ENCODE data around the gene KCNAB1. TPM values are rescaled to one million over a fixed set of nuclear protein-coding genes. Genes with fewer than 3 reads are reported as not detected.

Gene KCNAB1
- total RNA-seq, 4 donors from 2014 or later, result 0.38 to 1.5 (median 0.49) TPM

DNA sequence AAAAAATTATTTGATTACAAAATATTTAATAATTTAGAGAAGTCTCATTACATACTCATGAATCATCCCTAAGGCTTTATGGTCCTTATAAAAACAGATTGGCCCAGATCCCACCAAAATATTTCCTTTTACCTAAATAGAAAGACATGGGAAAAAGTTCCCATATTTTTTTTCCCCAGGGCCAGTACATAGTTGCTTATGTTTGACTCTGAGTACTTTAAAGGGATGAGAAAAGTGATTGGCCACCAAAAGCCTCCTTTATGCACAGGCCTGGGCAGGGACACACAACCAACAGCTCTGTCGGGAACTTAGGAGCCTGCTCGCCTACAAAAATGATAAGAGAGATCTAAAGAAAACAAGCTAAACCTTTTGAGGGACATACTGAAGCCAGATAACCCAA, 22.3 kb downstream of the KCNAB1 start:
- Histone ChIP-seq H3K27ac (no peak overlapping the region), H3K4me1 (no peaks in the 10 kb centered on the region), H3K9me3 (no peaks in the 10 kb centered on the region), H3K36me3 (no peaks in the 10 kb centered on the region), H3K27me3 (peaks cover 3% of the 10 kb centered on the region), H3K4me3 (no peak overlapping the region)
- WGBS, result 79% methylated on average over 2 of the region's 2 CpGs
- no peak for DNase-seq (ENCODE audit: low spot score in 2 of 2)
- TF ChIP-seq, protein P1, sequence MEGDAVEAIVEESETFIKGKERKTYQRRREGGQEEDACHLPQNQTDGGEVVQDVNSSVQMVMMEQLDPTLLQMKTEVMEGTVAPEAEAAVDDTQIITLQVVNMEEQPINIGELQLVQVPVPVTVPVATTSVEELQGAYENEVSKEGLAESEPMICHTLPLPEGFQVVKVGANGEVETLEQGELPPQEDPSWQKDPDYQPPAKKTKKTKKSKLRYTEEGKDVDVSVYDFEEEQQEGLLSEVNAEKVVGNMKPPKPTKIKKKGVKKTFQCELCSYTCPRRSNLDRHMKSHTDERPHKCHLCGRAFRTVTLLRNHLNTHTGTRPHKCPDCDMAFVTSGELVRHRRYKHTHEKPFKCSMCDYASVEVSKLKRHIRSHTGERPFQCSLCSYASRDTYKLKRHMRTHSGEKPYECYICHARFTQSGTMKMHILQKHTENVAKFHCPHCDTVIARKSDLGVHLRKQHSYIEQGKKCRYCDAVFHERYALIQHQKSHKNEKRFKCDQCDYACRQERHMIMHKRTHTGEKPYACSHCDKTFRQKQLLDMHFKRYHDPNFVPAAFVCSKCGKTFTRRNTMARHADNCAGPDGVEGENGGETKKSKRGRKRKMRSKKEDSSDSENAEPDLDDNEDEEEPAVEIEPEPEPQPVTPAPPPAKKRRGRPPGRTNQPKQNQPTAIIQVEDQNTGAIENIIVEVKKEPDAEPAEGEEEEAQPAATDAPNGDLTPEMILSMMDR (IDR thresholded peaks at IDR 0.05), result no peak
- TF ChIP-seq POLR2AphosphoS5 (IDR thresholded peaks at IDR 0.05) (no peak), EP300 (IDR thresholded peaks at IDR 0.05) (no peak), POLR2A (IDR thresholded peaks at IDR 0.05) (no peak)

DNA sequence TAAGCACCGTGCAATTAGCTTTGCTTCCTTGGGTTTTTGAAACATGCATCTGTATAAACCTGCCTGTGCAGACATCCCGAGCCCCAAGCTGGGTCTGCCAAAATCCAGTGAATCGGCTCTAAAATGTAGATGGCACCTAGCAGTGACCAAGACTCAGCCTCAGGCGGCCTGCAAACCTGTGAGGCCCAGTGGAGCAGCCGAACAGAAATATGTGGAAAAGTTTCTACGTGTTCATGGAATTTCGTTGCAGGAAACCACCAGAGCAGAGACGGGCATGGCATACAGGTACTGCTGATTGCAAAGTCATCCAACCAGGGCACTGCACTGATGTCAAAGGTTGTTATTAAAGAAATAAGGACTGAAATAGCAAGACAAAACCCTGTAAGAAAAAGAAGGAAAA, 22.8 kb downstream of the KCNAB1 start:
- TF ChIP-seq EP300 (IDR thresholded peaks at IDR 0.05) (no peak), POLR2A (IDR thresholded peaks at IDR 0.05) (no peak), POLR2AphosphoS5 (IDR thresholded peaks at IDR 0.05) (no peak)
- TF ChIP-seq, protein P1 (IDR thresholded peaks at IDR 0.05), result no peak
- no peaks in the 10 kb centered on the region for H3K9me3 ChIP-seq

DNA sequence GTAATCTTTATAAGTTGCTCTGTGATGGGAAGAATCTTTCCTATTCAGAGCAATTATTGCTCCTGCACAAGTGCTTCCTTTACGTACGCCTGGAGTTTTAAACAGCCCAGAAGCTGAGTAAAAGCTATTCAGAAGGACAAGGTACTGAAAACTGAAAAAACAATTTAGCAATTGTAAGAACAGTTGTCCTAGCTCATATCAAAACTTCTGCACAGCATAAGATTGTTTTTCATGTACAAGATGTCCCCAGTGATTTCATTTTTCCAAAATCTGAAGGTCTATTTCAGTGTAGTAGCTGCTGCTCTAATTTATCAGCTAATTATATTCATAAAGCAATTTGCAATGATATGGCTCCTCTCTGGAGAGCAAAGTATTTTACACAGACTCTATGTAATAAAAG, 23.7 kb downstream of the KCNAB1 start:
- 96% methylated on average over 2 of the region's 2 CpGs for WGBS
- TF ChIP-seq, protein P1 (IDR thresholded peaks at IDR 0.05), result no peak
- TF ChIP-seq EP300 (IDR thresholded peaks at IDR 0.05) (no peak), POLR2A (IDR thresholded peaks at IDR 0.05) (no peak), POLR2AphosphoS5 (IDR thresholded peaks at IDR 0.05) (no peak)
- no peaks in the 10 kb centered on the region for H3K9me3 ChIP-seq
- no peak overlapping the region for H3K4me3 ChIP-seq
- H3K4me1 ChIP-seq, result no peaks in the 10 kb centered on the region
- H3K27ac ChIP-seq, result no peak overlapping the region
- H3K36me3 ChIP-seq, result no peaks in the 10 kb centered on the region
- H3K27me3 ChIP-seq, result peaks cover 3% of the 10 kb centered on the region
- DNase-seq (ENCODE audit: low spot score in 2 of 2), result no peak

More for the DNA sequence above, 22.8 kb downstream of the KCNAB1 start:
- Histone ChIP-seq H3K4me3 (no peak overlapping the region), H3K36me3 (no peaks in the 10 kb centered on the region), H3K4me1 (no peaks in the 10 kb centered on the region), H3K27ac (no peak overlapping the region), H3K27me3 (peaks cover 3% of the 10 kb centered on the region)
- DNase-seq (ENCODE audit: low spot score in 2 of 2), result no peak
- 70% methylated on average over 8 of the region's 8 CpGs for WGBS

DNA sequence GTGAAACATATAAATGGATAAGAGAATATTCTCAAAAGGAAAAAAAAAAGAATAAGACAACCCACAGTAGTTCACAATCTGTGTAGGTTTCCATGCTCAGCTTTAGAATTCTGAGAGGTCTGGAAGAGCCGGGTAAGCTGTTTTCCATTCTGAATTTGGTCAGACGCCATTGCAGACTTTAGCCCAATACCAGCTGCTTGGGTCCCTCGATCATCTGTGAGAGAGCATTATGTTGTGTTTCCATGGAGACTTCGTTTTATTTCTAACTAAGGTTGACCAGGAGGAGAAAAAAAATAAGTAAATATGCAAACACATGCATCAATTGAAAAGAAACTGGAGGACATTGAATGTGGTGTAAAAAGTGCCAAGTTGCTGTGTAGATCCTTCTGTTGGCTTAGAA, 25.5 kb downstream of the KCNAB1 start:
- H3K36me3 ChIP-seq, result no peaks in the 10 kb centered on the region
- no peak for TF ChIP-seq POLR2AphosphoS5 (IDR thresholded peaks at IDR 0.05)
- TF ChIP-seq EP300 (IDR thresholded peaks at IDR 0.05), result no peak
- TF ChIP-seq, protein P1 (IDR thresholded peaks at IDR 0.05), result no peak
- no peak for TF ChIP-seq POLR2A (IDR thresholded peaks at IDR 0.05)
- no peak for DNase-seq (ENCODE audit: low spot score in 2 of 2)
- H3K27me3 ChIP-seq, result no peaks in the 10 kb centered on the region
- WGBS, result 69% methylated on average over 4 of the region's 4 CpGs
- H3K9me3 ChIP-seq, result no peaks in the 10 kb centered on the region
- peaks cover 5% of the 10 kb centered on the region for H3K4me1 ChIP-seq
- no peak overlapping the region for H3K4me3 ChIP-seq
- H3K27ac ChIP-seq, result no peak overlapping the region

DNA sequence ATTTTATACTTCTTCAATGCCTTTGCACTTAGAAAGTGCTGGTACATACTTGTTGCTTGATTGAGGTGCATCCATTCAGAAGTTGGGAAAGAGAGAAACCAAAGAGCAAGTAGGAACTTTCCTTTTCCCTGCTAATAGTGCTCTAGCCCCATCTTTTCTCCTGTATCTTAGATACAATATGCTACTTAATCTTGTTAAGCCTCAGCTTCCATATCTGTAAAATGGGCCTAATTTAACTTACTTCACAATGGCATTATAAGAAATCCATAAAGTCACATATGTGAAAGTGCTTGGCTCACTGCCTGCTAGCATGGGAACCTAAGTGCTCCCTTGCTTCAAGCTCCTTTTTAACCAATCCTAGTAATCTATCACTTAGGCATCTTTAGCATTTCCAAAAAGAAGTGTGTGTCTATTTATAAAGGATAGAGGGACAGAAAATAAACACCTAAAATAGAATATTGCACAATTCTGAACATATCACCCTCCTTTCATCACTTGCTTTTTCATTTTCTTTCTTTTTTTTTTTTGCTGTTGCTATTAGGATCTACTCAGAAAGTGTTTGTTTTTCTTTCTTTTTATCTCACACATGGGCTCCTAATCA, 28.1 kb downstream of the KCNAB1 start:
- H3K27me3 ChIP-seq, result no peaks in the 10 kb centered on the region
- H3K4me3 ChIP-seq, result no peak overlapping the region
- no peak for DNase-seq (ENCODE audit: low spot score in 2 of 2)
- H3K27ac ChIP-seq, result no peak overlapping the region
- H3K9me3 ChIP-seq, result no peaks in the 10 kb centered on the region
- H3K4me1 ChIP-seq, result peaks cover 5% of the 10 kb centered on the region
- H3K36me3 ChIP-seq, result no peaks in the 10 kb centered on the region
- TF ChIP-seq POLR2A (IDR thresholded peaks at IDR 0.05), result no peak

DNA sequence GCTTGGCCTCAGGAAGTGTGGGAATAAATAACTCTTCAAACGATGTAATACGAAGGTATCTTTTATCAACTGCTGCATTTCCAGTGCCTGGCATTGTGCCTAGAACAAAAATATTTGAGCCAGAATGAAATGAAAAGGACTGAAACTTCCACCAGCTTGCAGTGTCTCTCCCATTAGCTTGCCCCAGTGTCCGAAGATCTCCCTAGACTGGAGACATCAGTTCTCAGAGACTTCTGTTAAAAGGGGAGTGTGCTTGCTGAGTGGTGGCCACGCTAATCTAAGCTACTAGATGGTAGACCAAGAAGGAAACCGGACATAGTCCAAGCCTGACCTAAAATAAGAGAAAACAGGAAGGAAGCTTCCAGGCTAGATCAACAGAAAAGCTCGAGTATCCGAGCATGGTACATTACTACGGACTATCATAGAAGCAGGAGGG, 28.6 kb downstream of the KCNAB1 start:
- Histone ChIP-seq H3K27me3 (no peaks in the 10 kb centered on the region), H3K4me1 (peaks cover 5% of the 10 kb centered on the region), H3K4me3 (no peak overlapping the region), H3K36me3 (no peaks in the 10 kb centered on the region), H3K27ac (no peak overlapping the region), H3K9me3 (no peaks in the 10 kb centered on the region)
- 45% methylated on average over 8 of the region's 8 CpGs for WGBS
- no peak for DNase-seq (ENCODE audit: low spot score in 2 of 2)
- TF ChIP-seq EP300 (IDR thresholded peaks at IDR 0.05) (no peak), POLR2A (IDR thresholded peaks at IDR 0.05) (no peak), POLR2AphosphoS5 (IDR thresholded peaks at IDR 0.05) (no peak)
- TF ChIP-seq, protein P1 (IDR thresholded peaks at IDR 0.05), result no peak

All from suprapubic skin (tissue), 4 donors.